K562 (cell line): Measurements from ENCODE around the gene MAST1. TPM values are rescaled to one million over a fixed set of nuclear protein-coding genes. Genes with fewer than 3 reads are reported as not detected.

ENCODE experiments used
- ATF1 ChIP-seq, 2 experiments: fragments of 450-650 bp in 1 of 2; IDR thresholded peaks; 2 replicates each; pipeline ENCODE4 v1.6.1; 2016; ENCODE audit warnings: missing compliant biosample characterization in 1 of 2, missing genetic modification characterization in 1 of 2
- BCL6 ChIP-seq: fragments of 250-450 bp; sonication (Bioruptor Pico); IDR thresholded peaks from 2 replicates; pipeline ENCODE4 v1.4.0; 2020
- BRF1 ChIP-seq: IDR thresholded peaks from 3 replicates; pipeline ENCODE4 v1.6.1; 2011; ENCODE audit warnings: borderline replicate concordance, mild to moderate bottlenecking; ENCODE audit not compliant: insufficient read length; ENCODE audit errors: extremely low read depth
- CCNT2 ChIP-seq: IDR thresholded peaks from 2 replicates; pipeline ENCODE4 v1.6.1; 2011; ENCODE audit warnings: borderline replicate concordance, low read depth, mild to moderate bottlenecking, moderate library complexity, mixed read lengths, low read length; ENCODE audit not compliant: insufficient read length; ENCODE audit errors: extremely low read depth
- CHD2 ChIP-seq: IDR thresholded peaks from 2 replicates; pipeline ENCODE4 v1.6.1; 2011; ENCODE audit warnings: low read depth, low read length
- DLX4 ChIP-seq: fragments of 250-450 bp; sonication (Bioruptor Pico); IDR thresholded peaks from 2 replicates; pipeline ENCODE4 v1.6.1; 2021; ENCODE audit warnings: mild to moderate bottlenecking
- EGR1 ChIP-seq: fragments of 450-650 bp; conservative IDR thresholded peaks from 2 replicates; pipeline ENCODE4 v1.6.1; 2017; ENCODE audit warnings: mild to moderate bottlenecking
- HDAC1 ChIP-seq, 2 experiments: fragments of 450-650 bp; IDR thresholded peaks; 2 replicates each; pipeline ENCODE4 v1.6.1; 2016 to 2017; ENCODE audit warnings: inconsistent platforms in 1 of 2, mild to moderate bottlenecking in 1 of 2, moderate library complexity in 1 of 2
- NCOA6 ChIP-seq: fragments of 450-650 bp; IDR thresholded peaks from 2 replicates; pipeline ENCODE4 v1.6.1; 2017; ENCODE audit warnings: mild to moderate bottlenecking
- NFYB ChIP-seq: IDR thresholded peaks from 2 replicates; pipeline ENCODE4 v1.6.1; 2011; ENCODE audit warnings: mild to moderate bottlenecking, moderate library complexity; ENCODE audit not compliant: insufficient read length; ENCODE audit errors: extremely low read depth
- PHB2 ChIP-seq: fragments of 450-650 bp; IDR thresholded peaks from 2 replicates; pipeline ENCODE4 v1.6.1; 2017; ENCODE audit warnings: low read depth
- PHTF2 ChIP-seq: fragments of 250-450 bp; sonication (Bioruptor Pico); IDR thresholded peaks from 2 replicates; pipeline ENCODE4 v1.5.0; 2021; ENCODE audit warnings: mild to moderate bottlenecking
- POLR3G ChIP-seq: IDR thresholded peaks from 2 replicates; pipeline ENCODE4 v1.6.1; 2011; ENCODE audit not compliant: insufficient read length, insufficient replicate concordance; ENCODE audit errors: extremely low read depth
- PTRF ChIP-seq: fragments of 450-650 bp; IDR thresholded peaks from 2 replicates; pipeline ENCODE4 v1.6.1; 2016; ENCODE audit warnings: mild to moderate bottlenecking, missing genetic modification characterization, missing compliant biosample characterization
- SAFB2 ChIP-seq: fragments of 200-400 bp; formaldehyde crosslinking; IDR thresholded peaks from 2 replicates; pipeline ENCODE4 v1.6.1; 2018; ENCODE audit warnings: borderline replicate concordance, low read length, low read depth, moderate library complexity; ENCODE audit not compliant: severe bottlenecking
- SMARCA4 ChIP-seq: fragments of 450-650 bp; IDR thresholded peaks from 2 replicates; pipeline ENCODE4 v1.6.1; 2016
- SMARCE1 ChIP-seq: fragments of 450-650 bp; IDR thresholded peaks from 2 replicates; pipeline ENCODE4 v1.7.1; 2016; ENCODE audit warnings: mild to moderate bottlenecking
- SRSF3 ChIP-seq: fragments of 200-400 bp; formaldehyde crosslinking; IDR thresholded peaks from 2 replicates; pipeline ENCODE4 v1.6.1; 2016; ENCODE audit warnings: mild to moderate bottlenecking, low read length, moderate library complexity; ENCODE audit not compliant: insufficient read depth
- SRSF9 ChIP-seq: fragments of 200-400 bp; formaldehyde crosslinking; IDR thresholded peaks from 2 replicates; pipeline ENCODE4 v1.6.1; 2017; ENCODE audit warnings: low read depth, low read length, borderline replicate concordance
- TAF15 ChIP-seq: fragments of 200-400 bp; formaldehyde crosslinking; IDR thresholded peaks from 2 replicates; pipeline ENCODE4 v1.6.1; 2017; ENCODE audit warnings: mild to moderate bottlenecking, low read depth, low read length, moderate library complexity
- TAF9B ChIP-seq: fragments of 450-650 bp; IDR thresholded peaks from 2 replicates; pipeline ENCODE4 v1.6.1; 2018; ENCODE audit warnings: mild to moderate bottlenecking; ENCODE audit not compliant: partially characterized antibody
- TEAD1 ChIP-seq, 2 experiments: fragments of 450-650 bp in 1 of 2; sonication (generic) in 1 of 2; formaldehyde crosslinking; IDR thresholded peaks; 2 replicates each; pipeline versions ENCODE4 v1.4.0 to v1.8.0; 2020 to 2022; ENCODE audit warnings: mild to moderate bottlenecking in 2 of 2, missing genetic modification reagents in 1 of 2
- YY1 ChIP-seq, 3 experiments: IDR thresholded peaks; 2 replicates each; pipeline ENCODE4 v1.6.1; 2011; ENCODE audit warnings: low read length in 2 of 3, mild to moderate bottlenecking in 2 of 3, moderate library complexity in 2 of 3, borderline replicate concordance in 1 of 3, control low read depth in 1 of 3, low read depth in 1 of 3; ENCODE audit not compliant: insufficient read depth in 3 of 3, insufficient replicate concordance in 2 of 3, control insufficient read depth in 1 of 3, insufficient read length in 1 of 3; ENCODE audit errors: extremely low read depth in 1 of 3
- ZC3H8 ChIP-seq: fragments of 450-650 bp; IDR thresholded peaks from 2 replicates; pipeline ENCODE4 v1.6.1; 2017
- ZKSCAN3 ChIP-seq: fragments of 250-450 bp; sonication (Bioruptor Pico); IDR thresholded peaks from 2 replicates; pipeline ENCODE4 v1.4.0; 2020
- polyA plus RNA-seq, 8 experiments: library from polyadenylated mRNA; depleted of rRNA in 4 of 8; stranded (reverse) in 5 of 8; unstranded in 3 of 8; fragments of >200 nt; fragmentation: Nextera tagmentation in 2 of 8; fragmentation: Illumina TruSeq in 1 of 8; extraction: Ambion mirVana in 2 of 8; extraction: Trizol in 1 of 8; gene quantifications; 2 replicates each; pipeline versions ENCODE4 v1.2.1 to v1.2.3, GENCODE V29; 2011 to 2014; ENCODE audit warnings: inconsistent platforms in 1 of 8, missing spikeins in 1 of 8
- total RNA-seq, 7 experiments: library from RNA; depleted of rRNA in 6 of 7; stranded (reverse); fragments of >200 nt in 6 of 7; fragmentation: Illumina TruSeq in 2 of 7; extraction: Trizol in 2 of 7; gene quantifications; 2 replicates each; pipeline versions ENCODE4 v1.2.1 to v1.2.3, GENCODE V29; 2011 to 2021; ENCODE audit warnings: low replicate concordance in 1 of 7
- TF ChIP-seq, protein P1 (sequence below): sonication (generic); formaldehyde crosslinking; IDR thresholded peaks from 2 replicates; pipeline ENCODE4 v1.8.0; 2022; ENCODE audit warnings: mild to moderate bottlenecking, low read depth, missing genetic modification reagents
- TF ChIP-seq, protein P2 (sequence below): sonication (generic); formaldehyde crosslinking; IDR thresholded peaks from 2 replicates; pipeline ENCODE4 v1.8.0; 2022; ENCODE audit warnings: mild to moderate bottlenecking, missing genetic modification reagents
- TF ChIP-seq, protein P3 (sequence below): fragments of 250-450 bp; sonication (Bioruptor Pico); IDR thresholded peaks from 2 replicates; pipeline ENCODE4 v1.8.0; 2022; ENCODE audit warnings: inconsistent platforms, mild to moderate bottlenecking, moderate library complexity, borderline replicate concordance

MAST1 gene
- total and polyA plus RNA-seq, 9 of the 15 experiments (the other 6 are each of a cell fraction or from before 2014, with no cell fraction given), result 0.48 to 10.3 (median 3.9) TPM

DNA sequence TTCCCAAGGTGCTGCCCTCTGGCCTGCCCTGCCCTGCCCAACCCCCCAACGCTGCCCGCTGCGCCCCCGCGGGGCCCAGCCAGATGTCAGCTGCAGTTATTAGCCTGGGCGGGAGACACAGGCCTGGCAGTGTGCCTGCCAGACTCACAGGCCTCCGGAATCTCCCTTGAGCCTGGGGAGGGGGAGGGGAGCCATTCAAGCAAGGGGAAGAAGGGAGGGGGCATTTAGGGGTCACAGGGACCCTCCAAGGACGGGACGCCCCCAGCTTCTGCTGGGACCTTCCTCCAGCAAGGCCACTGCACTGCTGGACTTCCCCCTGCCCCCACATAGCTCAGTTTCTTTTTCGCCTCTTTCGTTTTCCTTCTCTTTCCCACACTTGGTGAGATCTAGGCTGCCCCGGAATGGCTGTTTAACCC is 49.6 kb upstream of the MAST1 start (continued):
- no peak for TF ChIP-seq TAF9B
- TF ChIP-seq SRSF3, result no peak
- no peak for TF ChIP-seq BCL6
- TF ChIP-seq, protein P1, sequence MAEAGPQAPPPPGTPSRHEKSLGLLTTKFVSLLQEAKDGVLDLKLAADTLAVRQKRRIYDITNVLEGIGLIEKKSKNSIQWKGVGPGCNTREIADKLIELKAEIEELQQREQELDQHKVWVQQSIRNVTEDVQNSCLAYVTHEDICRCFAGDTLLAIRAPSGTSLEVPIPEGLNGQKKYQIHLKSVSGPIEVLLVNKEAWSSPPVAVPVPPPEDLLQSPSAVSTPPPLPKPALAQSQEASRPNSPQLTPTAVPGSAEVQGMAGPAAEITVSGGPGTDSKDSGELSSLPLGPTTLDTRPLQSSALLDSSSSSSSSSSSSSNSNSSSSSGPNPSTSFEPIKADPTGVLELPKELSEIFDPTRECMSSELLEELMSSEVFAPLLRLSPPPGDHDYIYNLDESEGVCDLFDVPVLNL (CRISPR knock-in tag), result no peak
- no peak for TF ChIP-seq BRF1
- no peak for TF ChIP-seq HDAC1 (IDR thresholded peaks at IDR 0.05)
- TF ChIP-seq YY1 (IDR thresholded peaks at IDR 0.05; ENCODE audit: borderline replicate concordance in 1 of 3, control insufficient read depth in 1 of 3, extremely low read depth in 1 of 3, insufficient read depth in 3 of 3, insufficient read length in 1 of 3, insufficient replicate concordance in 2 of 3, low read depth in 1 of 3, low read length in 2 of 3), result peak in 1 of 3 experiments; percentile 23
- peak; percentile 41; the same call in 1 of the 2 replicates for TF ChIP-seq SMARCA4
- TF ChIP-seq CHD2, result no peak
- no peak for TF ChIP-seq PHTF2 (CRISPR knock-in tag)
- TF ChIP-seq SRSF9, result no peak
- TF ChIP-seq, protein P2, sequence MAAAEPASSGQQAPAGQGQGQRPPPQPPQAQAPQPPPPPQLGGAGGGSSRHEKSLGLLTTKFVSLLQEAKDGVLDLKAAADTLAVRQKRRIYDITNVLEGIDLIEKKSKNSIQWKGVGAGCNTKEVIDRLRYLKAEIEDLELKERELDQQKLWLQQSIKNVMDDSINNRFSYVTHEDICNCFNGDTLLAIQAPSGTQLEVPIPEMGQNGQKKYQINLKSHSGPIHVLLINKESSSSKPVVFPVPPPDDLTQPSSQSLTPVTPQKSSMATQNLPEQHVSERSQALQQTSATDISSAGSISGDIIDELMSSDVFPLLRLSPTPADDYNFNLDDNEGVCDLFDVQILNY (CRISPR knock-in tag), result no peak
- TF ChIP-seq, protein P3, sequence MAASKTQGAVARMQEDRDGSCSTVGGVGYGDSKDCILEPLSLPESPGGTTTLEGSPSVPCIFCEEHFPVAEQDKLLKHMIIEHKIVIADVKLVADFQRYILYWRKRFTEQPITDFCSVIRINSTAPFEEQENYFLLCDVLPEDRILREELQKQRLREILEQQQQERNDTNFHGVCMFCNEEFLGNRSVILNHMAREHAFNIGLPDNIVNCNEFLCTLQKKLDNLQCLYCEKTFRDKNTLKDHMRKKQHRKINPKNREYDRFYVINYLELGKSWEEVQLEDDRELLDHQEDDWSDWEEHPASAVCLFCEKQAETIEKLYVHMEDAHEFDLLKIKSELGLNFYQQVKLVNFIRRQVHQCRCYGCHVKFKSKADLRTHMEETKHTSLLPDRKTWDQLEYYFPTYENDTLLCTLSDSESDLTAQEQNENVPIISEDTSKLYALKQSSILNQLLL, result no peak
- no peak for TF ChIP-seq NCOA6
- no peak for TF ChIP-seq ZKSCAN3 (CRISPR knock-in tag)
- TF ChIP-seq SAFB2, result no peak
- TF ChIP-seq TAF15, result no peak
- TF ChIP-seq ZC3H8, result no peak
- no peak for TF ChIP-seq DLX4 (CRISPR knock-in tag)
- no peak for TF ChIP-seq CCNT2
- TF ChIP-seq POLR3G, result no peak
- no peak for TF ChIP-seq PHB2
- TF ChIP-seq SMARCE1, result peak; percentile 31; the same call in 1 of the 2 replicates
- no peak for TF ChIP-seq NFYB
- TF ChIP-seq PTRF (tag), result no peak
- TF ChIP-seq TEAD1 (CRISPR knock-in tag; IDR thresholded peaks at IDR 0.05), result no peak
- TF ChIP-seq ATF1 (CRISPR knock-in tag; IDR thresholded peaks at IDR 0.05), result no peak
- TF ChIP-seq ATF1 (tag; IDR thresholded peaks at IDR 0.05), result no peak
- peak; percentile 73 for TF ChIP-seq EGR1
